NCI-H82 treated with DMSO at 0.1 percent for 48 hours (cell line): ENCODE measurements around the gene RIC3.
A peak's percentile ranks its signal among the peaks of the same experiment; 100 is the strongest.
"Not testable (repeated sequence)": the region's sequence is repeated elsewhere in the genome, so short reads cannot be mapped to it uniquely, and the experiment has no call there.

ENCODE experiments used
- DNase-seq: peaks from one replicate; lab custom pipeline; 2025; ENCODE audit not compliant: unreplicated experiment; lab: John Stamatoyannopoulos, UW

RIC3 gene

DNA sequence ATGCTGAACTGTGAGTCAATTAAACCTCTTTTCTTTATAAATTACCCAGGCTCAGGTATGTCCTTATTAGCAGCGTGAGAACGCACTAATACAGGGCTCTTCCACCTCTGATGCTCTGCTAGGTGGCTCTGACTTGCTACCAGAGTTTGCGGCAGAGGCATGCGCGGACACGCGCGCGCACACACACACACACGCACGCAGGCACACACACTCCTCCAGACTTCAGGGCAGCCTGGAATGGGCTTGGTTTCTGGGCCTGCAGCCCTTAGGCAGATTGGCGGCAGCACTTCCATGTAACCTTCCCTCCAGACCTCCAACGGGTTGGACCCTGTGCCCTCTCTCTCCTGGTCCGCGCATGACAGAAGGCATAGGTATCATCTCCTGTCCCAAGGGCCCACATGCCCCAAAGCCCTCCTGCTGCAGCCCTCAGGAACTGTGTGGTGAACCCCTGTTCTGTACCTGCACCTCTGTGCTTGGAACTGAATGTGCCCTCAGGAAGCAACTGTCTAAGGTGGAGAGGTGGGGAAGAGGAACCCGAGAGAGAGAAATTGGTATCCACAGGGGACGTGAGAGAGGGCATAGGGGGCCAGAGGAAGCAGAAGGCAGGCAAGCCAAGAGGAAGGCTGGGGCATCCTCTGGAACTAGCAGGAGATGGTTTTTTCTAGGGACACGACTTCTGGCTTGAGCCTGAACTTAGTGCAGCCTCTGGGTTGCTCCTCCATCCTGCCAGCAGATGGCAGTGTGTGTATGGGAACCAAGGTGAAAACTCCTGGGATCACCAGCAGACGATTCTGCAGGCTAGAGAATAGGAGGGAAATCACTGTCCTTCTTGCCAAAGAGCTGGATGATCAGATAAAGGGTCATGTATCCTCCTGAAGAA lies 23.4 kb upstream of the RIC3 start:
- peak; percentile 12 for DNase-seq

GRCh38 chr11:8190431-8190830 lies 21.6 kb upstream of the RIC3 start:
- no peak for DNase-seq

DNA sequence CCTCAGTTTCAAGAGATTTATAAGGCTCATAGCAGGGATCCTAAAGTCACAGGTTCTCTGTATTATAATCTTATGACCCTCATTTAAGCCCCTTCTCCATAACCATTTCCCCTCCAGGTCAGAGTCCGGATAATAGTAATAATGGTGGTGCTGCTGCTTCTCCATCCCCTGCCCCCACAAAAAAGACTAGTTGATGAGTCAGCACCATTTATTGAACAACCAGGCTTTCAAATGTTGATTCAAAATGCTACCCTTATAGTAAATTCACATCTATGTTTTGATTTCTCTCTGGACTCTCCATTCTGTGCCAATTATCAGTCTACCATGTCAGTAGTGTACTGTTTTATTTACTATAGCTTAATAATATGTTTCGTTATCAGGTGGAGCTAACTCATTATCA lies 17.6 kb upstream of the RIC3 start:
- DNase-seq, result no peak

- DNase-seq, result no peak
Observed at GRCh38 chr11:8183111-8183510, 14.3 kb upstream of the RIC3 start.

DNA sequence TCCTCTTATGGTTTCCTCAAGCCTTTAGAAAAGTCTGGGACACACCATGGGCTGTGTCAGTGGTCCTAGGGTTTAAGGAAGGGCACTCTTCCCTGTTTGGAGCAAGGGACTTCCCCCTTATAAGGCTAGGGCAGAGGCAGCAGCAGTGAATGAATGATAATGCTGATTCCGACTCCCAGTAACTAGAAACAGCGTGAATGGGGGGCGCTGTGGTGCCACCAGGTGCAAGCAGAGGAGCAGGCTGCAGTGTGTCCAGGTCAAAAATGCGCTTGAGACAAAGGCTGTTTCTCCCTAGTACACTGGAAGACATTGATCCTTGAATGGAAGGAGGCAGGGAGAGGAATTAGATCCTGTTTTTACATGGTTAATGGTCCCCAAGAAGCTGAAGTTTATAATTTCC lies 11.6 kb upstream of the RIC3 start:
- no peak for DNase-seq

DNA sequence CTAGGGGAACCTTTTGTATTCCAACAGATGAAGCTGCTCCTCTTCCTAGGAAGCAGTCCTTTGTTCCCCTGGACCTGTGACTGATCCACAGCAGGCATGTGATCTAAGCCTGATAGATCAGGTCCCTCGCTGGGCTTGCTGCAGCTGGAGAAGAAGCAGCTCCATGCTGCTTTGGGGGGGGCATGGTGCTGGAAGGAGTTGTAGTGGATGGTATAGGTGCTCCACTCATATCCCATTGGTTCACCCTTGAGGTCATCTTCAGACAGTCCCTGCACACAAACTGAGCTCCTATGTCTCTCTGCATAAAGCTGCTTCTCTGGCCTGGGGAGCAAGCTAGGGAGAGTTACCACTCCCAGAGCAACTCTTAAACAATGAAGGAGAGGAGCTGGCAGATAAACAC lies 9.5 kb upstream of the RIC3 start:
- no peak for DNase-seq

GRCh38 chr11:8177136-8177535 lies 8.3 kb upstream of the RIC3 start:
- no peak for DNase-seq

- no peak for DNase-seq
Observed at GRCh38 chr11:8167796-8168195, 1.0 kb downstream of the RIC3 start.

- DNase-seq, result no peak
Observed at GRCh38 chr11:8164746-8165145, 4.1 kb downstream of the RIC3 start.

GRCh38 chr11:8161627-8162304 lies 7.1 kb downstream of the RIC3 start:
- DNase-seq, result not testable (repeated sequence)

DNA sequence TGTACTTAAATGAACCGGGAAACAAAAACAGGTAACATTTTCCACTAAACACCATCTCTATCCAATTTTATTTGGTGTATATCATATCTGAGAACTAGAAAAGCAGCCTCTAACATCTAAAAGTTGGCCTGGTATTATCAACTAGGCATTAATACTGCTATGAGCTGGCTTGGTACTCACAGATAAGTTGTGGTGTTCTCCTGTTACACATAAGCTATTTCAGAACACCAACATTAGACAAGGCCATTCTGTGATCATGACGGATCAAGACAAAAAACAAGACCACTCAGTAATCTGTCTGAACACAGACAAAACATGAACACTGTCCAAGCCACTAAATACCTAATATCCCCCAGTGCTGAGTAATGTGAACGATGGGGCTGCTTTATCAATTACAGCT lies 11.9 kb downstream of the RIC3 start:
- no peak for DNase-seq

GRCh38 chr11:8149726-8150125 lies 19.1 kb downstream of the RIC3 start:
- DNase-seq, result no peak

DNA sequence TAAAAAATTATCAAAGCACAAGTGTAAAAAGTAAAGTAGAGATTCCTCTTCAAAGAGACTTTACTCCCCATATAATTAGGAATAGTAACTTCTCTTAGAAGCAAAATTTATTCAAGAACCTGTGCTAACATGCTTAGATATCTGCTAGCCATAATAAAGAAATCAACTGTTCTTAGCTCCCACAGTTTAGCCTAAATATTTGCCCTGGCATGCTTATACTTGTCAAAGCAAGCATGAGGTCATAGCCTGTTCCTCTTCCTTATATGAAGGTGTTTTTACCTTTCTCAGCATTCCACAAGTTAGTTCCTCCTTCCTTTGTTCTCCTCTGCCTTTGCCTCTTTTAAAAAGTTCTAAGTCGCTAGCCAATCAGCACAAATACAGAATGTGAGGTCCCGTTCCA lies 30.3 kb downstream of the RIC3 start:
- DNase-seq, result no peak

GRCh38 chr11:8127447-8127846 lies 41.4 kb downstream of the RIC3 start:
- DNase-seq, result no peak

DNA sequence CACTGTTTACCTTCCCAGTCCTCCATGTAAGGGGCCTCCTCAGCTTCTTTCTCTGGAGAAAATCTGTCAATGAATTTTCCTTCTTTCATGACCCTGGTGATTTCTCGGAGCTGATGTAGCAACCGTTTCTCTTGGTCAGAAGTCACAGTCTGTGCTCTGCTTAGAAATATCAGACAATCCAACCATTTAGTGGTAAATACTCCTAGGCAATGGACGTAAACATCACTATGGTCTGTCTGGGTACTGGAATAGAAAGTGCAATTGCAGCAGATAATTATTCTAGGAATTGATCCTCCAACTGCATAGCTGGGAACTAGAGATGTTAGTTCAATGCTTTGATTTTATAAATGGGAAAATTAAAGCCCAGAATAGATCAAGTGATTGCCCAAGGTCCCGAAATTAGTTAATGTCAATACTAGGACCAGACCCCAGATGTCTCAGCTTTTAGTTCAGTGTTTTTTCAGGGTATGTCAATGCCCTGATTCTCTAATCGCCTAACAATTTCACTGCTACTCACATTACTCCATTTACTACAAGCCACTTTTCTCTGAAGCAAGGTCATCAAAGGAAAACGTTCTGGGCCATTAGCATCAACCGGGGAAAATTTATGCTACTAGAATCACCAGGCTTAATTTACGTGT lies 42.1 kb downstream of the RIC3 start:
- no peak for DNase-seq

DNA sequence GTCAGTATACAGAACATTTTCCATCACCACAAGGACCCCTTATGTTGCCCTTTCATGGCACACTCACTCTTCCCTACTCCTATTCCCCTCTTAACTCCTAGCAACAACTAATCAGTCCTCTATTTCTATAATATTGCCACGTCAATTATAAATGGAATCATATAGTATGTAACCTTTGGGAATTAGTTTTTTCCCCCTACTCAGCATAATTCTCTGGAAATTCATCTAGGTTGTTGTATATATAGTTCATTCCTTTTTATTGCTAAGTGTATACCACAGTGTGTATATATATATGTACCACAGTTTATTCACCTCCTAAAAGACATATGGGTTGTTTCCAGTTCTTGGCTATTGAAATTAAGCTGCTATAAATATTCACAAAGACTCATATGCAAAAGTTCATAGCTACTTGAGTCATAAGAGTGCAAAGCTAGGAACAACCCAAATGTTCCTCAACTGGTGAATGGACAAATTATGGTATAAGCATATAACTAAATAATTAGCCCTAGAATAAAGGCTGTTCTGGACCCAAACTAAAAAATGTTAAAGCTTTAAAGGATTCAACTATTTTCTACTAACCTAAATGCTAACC lies 46.6 kb downstream of the RIC3 start:
- DNase-seq, result no peak

DNA sequence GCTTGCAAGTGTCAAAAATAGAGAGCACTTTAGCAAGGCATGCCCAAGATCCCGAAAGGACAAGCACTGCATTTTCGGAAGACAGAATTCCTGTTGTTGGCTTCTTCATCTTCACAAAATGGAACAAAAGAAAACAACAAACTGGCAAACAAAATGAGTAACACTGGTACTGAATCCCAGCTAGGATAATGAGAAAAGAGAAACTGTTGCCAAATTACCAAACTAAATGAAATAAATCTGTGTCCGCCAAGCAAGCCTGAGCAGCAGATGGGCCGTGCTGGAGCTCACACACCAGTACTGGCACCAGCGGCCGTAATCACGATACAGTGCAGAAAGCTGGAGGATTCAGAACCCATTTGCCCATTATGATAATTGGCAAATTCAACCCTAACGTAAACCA lies 57.2 kb downstream of the RIC3 start:
- DNase-seq, result no peak

DNA sequence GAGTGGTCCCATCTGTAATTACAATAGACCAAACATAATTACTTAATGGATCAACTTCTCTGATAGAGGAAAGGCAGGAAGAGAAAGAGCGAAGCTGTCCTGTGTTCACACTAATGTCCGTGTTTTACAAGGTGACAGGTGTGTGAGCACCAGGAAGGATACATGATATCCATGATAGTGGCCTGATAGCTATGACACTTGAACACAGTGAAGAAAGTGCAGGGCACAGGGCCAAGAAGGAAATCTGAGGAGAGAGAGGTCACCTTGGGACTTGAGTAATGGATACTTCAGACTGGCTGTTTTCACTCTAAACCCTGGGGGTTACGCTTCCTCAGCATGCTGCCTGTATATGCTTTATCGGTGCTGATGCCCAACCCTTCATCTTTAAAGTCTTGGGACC lies 58.4 kb downstream of the RIC3 start:
- DNase-seq, result no peak

- DNase-seq, result no peak
Observed at GRCh38 chr11:8109675-8110074, 59.1 kb downstream of the RIC3 start.

DNA sequence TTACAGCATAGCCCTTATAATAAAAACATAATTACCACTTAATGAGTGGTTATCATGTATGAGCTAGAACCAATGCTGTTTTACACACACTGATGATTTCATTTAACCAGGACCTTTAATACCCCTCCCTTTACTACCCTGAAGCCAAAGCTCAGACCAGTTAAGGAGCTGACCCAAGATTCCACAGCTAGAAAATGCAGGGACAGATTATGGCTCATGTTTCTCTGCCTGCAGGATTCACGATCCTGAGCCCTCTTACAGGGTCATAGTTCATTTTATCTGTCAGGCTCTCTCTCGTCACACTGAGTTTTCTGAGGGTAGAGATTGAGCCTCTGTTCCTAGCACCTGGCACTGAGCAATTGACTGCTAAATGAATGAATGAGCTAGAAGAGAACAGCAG lies 60.4 kb downstream of the RIC3 start:
- DNase-seq, result no peak

GRCh38 chr11:8107642-8108041 lies 61.2 kb downstream of the RIC3 start:
- DNase-seq, result no peak

GRCh38 chr11:8106679-8107078 lies 62.1 kb downstream of the RIC3 start:
- DNase-seq, result no peak
